A673 (cell line): Measurements from ENCODE around the gene FGF18.

Experiments
- CTCF ChIP-seq: fragments of 300-800, 200-600 bp; sonication (generic); conservative IDR thresholded peaks from 2 replicates; pipeline ENCODE4 v1.5.1; 2017; ENCODE audit warnings: low read depth, mild to moderate bottlenecking, antibody characterized with exemption, low read length, moderate library complexity, mixed read lengths
- EZH2 ChIP-seq: fragments of 200-600 bp; sonication (generic); IDR thresholded peaks from 2 replicates; pipeline ENCODE4 v1.6.1; 2017; ENCODE audit warnings: borderline replicate concordance, low read depth, mild to moderate bottlenecking, mixed read lengths, antibody characterized with exemption, low read length; ENCODE audit not compliant: poor library complexity, severe bottlenecking

GRCh38 chr5:171424726-171425125 lies 5.3 kb downstream of the FGF18 start:
- TF ChIP-seq CTCF (no peak), EZH2 (no peak)
